Neural cell (in vitro differentiated cells): Measurements from ENCODE around the gene KMT5B. TPM values are rescaled to one million over a fixed set of nuclear protein-coding genes. Genes with fewer than 3 reads are reported as not detected.

Experiments used
- H2AFZ ChIP-seq: fragments of 200-600, 300-800 bp; sonication (generic), shearing (Covaris generic); 2 replicates; pipeline ENCODE4 v1.6.0; 2014; ENCODE audit warnings: low read depth, mild to moderate bottlenecking, antibody characterized with exemption, low read length, moderate library complexity
- H3F3A ChIP-seq: fragments of 200-600 bp; shearing (Covaris generic); 2 replicates; pipeline ENCODE4 v1.6.1; 2016; ENCODE audit warnings: mild to moderate bottlenecking, moderate library complexity, mixed read lengths, antibody characterized with exemption, low read length; ENCODE audit not compliant: insufficient read depth, poor library complexity, severe bottlenecking
- H3K27ac ChIP-seq: fragments of 200-600, 300-800 bp; sonication (generic), shearing (Covaris generic); 2 replicates; pipeline ENCODE4 v1.5.1; 2014; ENCODE audit warnings: mild to moderate bottlenecking, low read length, moderate library complexity
- H3K27me3 ChIP-seq: fragments of 300-800, 200-600 bp; sonication (generic), shearing (Covaris generic); 2 replicates; pipeline ENCODE4 v1.6.0; 2014; ENCODE audit warnings: mild to moderate bottlenecking, low read depth, low read length, moderate library complexity; ENCODE audit not compliant: insufficient read depth
- H3K36me3 ChIP-seq: fragments of 300-800, 200-600 bp; sonication (generic), shearing (Covaris generic); 2 replicates; pipeline ENCODE4 v1.5.1; 2014; ENCODE audit warnings: mild to moderate bottlenecking, antibody characterized with exemption, low read length, moderate library complexity; ENCODE audit not compliant: insufficient read depth
- H3K4me2 ChIP-seq: fragments of 300-800, 200-600 bp; sonication (generic), shearing (Covaris generic); 2 replicates; pipeline ENCODE4 v1.6.0; 2014; ENCODE audit warnings: mild to moderate bottlenecking, low read length
- H3K4me3 ChIP-seq: fragments of 300-800, 200-600 bp; sonication (generic), shearing (Covaris generic); 2 replicates; pipeline ENCODE4 v1.5.1; 2014; ENCODE audit warnings: mild to moderate bottlenecking, low read length, moderate library complexity
- H3K79me2 ChIP-seq: fragments of 200-600 bp; shearing (Covaris generic); replicated peaks from 2 replicates; pipeline ENCODE4 v1.6.0; 2014; ENCODE audit warnings: mild to moderate bottlenecking, low read length, moderate library complexity; ENCODE audit not compliant: insufficient read depth
- H3K9ac ChIP-seq: fragments of 300-800, 200-600 bp; sonication (generic), shearing (Covaris generic); 2 replicates; pipeline ENCODE4 v1.6.1; 2016; ENCODE audit warnings: mild to moderate bottlenecking, low read length, mixed read lengths
- H3K9me2 ChIP-seq: fragments of 200-600 bp; shearing (Covaris generic); 2 replicates; pipeline ENCODE4 v1.6.1; 2016; ENCODE audit warnings: mild to moderate bottlenecking, low read length, mixed read lengths; ENCODE audit not compliant: insufficient read depth
- H3K9me3 ChIP-seq: fragments of 200-600, 300-800 bp; sonication (generic), shearing (Covaris generic); 2 replicates; pipeline ENCODE4 v1.6.1; 2016; ENCODE audit warnings: mild to moderate bottlenecking, mixed run types, low read length, moderate library complexity, mixed read lengths
- H4K20me1 ChIP-seq: fragments of 200-600 bp; shearing (Covaris generic); 2 replicates; pipeline ENCODE4 v1.6.1; 2016; ENCODE audit warnings: mild to moderate bottlenecking, mixed run types; ENCODE audit not compliant: insufficient read depth
- EP300 ChIP-seq: fragments of 450-650 bp; conservative IDR thresholded peaks from 2 replicates; pipeline ENCODE4 v1.6.1; 2014; ENCODE audit warnings: antibody characterized with exemption, mild to moderate bottlenecking, moderate library complexity; ENCODE audit not compliant: poor library complexity, severe bottlenecking
- EZH2 ChIP-seq: fragments of 200-600, 300-800 bp; shearing (Covaris generic), sonication (generic); IDR thresholded peaks from 2 replicates; pipeline ENCODE4 v1.6.1; 2014; ENCODE audit warnings: antibody characterized with exemption, low read length, borderline replicate concordance, mild to moderate bottlenecking; ENCODE audit not compliant: insufficient read depth, poor library complexity, severe bottlenecking
- MXI1 ChIP-seq: fragments of 450-650 bp; conservative IDR thresholded peaks from 2 replicates; pipeline ENCODE4 v1.6.1; 2014; ENCODE audit warnings: antibody characterized with exemption, mild to moderate bottlenecking; ENCODE audit not compliant: poor library complexity, severe bottlenecking
- POLR2AphosphoS5 ChIP-seq: IDR thresholded peaks from 2 replicates; pipeline ENCODE4 v1.6.1; 2012
- RAD21 ChIP-seq: fragments of 450-650 bp; conservative IDR thresholded peaks from 2 replicates; pipeline ENCODE4 v1.6.1; 2014; ENCODE audit warnings: antibody characterized with exemption, mild to moderate bottlenecking, moderate library complexity
- SMC3 ChIP-seq: fragments of 450-650 bp; conservative IDR thresholded peaks from 2 replicates; pipeline ENCODE4 v1.6.1; 2014; ENCODE audit warnings: antibody characterized with exemption, mild to moderate bottlenecking, moderate library complexity; ENCODE audit not compliant: poor library complexity
- TAF1 ChIP-seq: IDR thresholded peaks from 2 replicates; pipeline ENCODE4 v1.6.1; 2012; ENCODE audit warnings: low read depth
- polyA plus RNA-seq: library from polyadenylated mRNA; depleted of rRNA; stranded (reverse); fragments of >200 nt; gene quantifications from 2 replicates; pipeline ENCODE4 v1.2.3, GENCODE V29; 2014
- TF ChIP-seq, protein P1 (sequence below): IDR thresholded peaks from 2 replicates; pipeline ENCODE4 v1.6.1; 2012; ENCODE audit warnings: borderline replicate concordance
- TF ChIP-seq, protein P2 (sequence below): fragments of 450-650 bp; IDR thresholded peaks from 2 replicates; pipeline ENCODE4 v1.5.1; 2014; ENCODE audit warnings: antibody characterized with exemption, mild to moderate bottlenecking, moderate library complexity; ENCODE audit not compliant: poor library complexity, severe bottlenecking

The KMT5B gene
- polyA plus RNA-seq, 1 donor from 2014 or later: 107 TPM

DNA sequence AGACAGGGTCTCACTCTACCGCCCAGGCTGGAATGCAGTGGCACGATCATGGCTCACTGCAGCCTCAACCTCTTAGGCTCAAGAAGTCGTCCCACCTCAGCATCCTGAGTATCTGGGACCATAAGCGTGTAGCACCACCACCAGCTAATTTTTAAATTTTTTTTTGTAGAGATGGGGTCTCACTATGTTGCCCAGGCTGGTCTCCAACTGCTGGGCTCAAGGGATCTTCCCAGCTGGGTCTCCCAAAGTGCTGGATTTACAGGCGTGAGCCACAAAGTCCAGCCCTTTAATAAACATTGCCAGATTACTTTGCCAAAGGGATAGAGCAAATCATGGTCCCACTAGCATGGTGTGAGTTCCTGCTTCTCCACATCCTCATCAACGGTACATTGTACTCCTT is 45.6 kb downstream of the KMT5B start:
- H3K9me2 ChIP-seq: no peaks in the 10 kb centered on the region
- no peaks in the 10 kb centered on the region for H3K9me3 ChIP-seq
- H3F3A ChIP-seq: no peaks in the 10 kb centered on the region
- H3K27ac ChIP-seq: no peak overlapping the region
- no peaks in the 10 kb centered on the region for H3K79me2 ChIP-seq
- H4K20me1 ChIP-seq: no peaks in the 10 kb centered on the region
- no peak overlapping the region for H3K4me2 ChIP-seq
- peaks cover 11% of the 10 kb centered on the region for H3K36me3 ChIP-seq
- no peak overlapping the region for H3K4me3 ChIP-seq
- H2AFZ ChIP-seq: no peak overlapping the region
- TF ChIP-seq RAD21 (no peak), EP300 (no peak)
- TF ChIP-seq, protein P1, sequence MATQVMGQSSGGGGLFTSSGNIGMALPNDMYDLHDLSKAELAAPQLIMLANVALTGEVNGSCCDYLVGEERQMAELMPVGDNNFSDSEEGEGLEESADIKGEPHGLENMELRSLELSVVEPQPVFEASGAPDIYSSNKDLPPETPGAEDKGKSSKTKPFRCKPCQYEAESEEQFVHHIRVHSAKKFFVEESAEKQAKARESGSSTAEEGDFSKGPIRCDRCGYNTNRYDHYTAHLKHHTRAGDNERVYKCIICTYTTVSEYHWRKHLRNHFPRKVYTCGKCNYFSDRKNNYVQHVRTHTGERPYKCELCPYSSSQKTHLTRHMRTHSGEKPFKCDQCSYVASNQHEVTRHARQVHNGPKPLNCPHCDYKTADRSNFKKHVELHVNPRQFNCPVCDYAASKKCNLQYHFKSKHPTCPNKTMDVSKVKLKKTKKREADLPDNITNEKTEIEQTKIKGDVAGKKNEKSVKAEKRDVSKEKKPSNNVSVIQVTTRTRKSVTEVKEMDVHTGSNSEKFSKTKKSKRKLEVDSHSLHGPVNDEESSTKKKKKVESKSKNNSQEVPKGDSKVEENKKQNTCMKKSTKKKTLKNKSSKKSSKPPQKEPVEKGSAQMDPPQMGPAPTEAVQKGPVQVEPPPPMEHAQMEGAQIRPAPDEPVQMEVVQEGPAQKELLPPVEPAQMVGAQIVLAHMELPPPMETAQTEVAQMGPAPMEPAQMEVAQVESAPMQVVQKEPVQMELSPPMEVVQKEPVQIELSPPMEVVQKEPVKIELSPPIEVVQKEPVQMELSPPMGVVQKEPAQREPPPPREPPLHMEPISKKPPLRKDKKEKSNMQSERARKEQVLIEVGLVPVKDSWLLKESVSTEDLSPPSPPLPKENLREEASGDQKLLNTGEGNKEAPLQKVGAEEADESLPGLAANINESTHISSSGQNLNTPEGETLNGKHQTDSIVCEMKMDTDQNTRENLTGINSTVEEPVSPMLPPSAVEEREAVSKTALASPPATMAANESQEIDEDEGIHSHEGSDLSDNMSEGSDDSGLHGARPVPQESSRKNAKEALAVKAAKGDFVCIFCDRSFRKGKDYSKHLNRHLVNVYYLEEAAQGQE: no peak
- TF ChIP-seq, protein P2, sequence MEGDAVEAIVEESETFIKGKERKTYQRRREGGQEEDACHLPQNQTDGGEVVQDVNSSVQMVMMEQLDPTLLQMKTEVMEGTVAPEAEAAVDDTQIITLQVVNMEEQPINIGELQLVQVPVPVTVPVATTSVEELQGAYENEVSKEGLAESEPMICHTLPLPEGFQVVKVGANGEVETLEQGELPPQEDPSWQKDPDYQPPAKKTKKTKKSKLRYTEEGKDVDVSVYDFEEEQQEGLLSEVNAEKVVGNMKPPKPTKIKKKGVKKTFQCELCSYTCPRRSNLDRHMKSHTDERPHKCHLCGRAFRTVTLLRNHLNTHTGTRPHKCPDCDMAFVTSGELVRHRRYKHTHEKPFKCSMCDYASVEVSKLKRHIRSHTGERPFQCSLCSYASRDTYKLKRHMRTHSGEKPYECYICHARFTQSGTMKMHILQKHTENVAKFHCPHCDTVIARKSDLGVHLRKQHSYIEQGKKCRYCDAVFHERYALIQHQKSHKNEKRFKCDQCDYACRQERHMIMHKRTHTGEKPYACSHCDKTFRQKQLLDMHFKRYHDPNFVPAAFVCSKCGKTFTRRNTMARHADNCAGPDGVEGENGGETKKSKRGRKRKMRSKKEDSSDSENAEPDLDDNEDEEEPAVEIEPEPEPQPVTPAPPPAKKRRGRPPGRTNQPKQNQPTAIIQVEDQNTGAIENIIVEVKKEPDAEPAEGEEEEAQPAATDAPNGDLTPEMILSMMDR: no peak
- no peaks in the 10 kb centered on the region for H3K27me3 ChIP-seq
- no peak overlapping the region for H3K9ac ChIP-seq

DNA sequence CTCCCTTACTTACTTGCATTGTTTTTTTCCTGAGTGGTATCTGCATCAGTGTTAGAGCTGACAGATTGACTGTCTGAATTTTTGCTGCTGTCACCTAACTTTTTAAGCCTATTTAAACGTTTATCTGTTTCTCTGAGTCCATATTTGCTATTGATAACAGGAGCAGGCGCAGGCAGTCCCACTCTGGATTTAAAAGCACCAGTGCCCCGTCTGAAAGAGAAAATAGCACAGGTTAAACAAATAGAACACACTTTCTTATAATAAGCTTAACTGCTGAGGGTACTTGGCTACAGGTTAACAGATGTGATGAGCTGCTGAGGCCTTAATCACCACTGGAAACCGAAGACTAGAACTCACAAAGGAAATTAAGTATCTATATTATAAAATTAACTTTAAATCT is 46.1 kb downstream of the KMT5B start:
- Histone ChIP-seq H3K36me3 (peaks cover 11% of the 10 kb centered on the region), H3K79me2 (no peaks in the 10 kb centered on the region), H3K9me3 (no peaks in the 10 kb centered on the region), H3K4me2 (no peak overlapping the region), H3K4me3 (no peak overlapping the region), H3K9ac (no peak overlapping the region), H3F3A (no peaks in the 10 kb centered on the region), H3K9me2 (no peaks in the 10 kb centered on the region), H2AFZ (no peak overlapping the region), H3K27ac (no peak overlapping the region), H4K20me1 (no peaks in the 10 kb centered on the region), H3K27me3 (no peaks in the 10 kb centered on the region)
- TF ChIP-seq EZH2: no peak
- no peak for TF ChIP-seq EP300
- no peak for TF ChIP-seq SMC3
- TF ChIP-seq, protein P1: no peak
- no peak for TF ChIP-seq RAD21
- TF ChIP-seq POLR2AphosphoS5: no peak
- no peak for TF ChIP-seq TAF1
- TF ChIP-seq, protein P2: no peak
- no peak for TF ChIP-seq MXI1
